Measurements from ENCODE around the gene CFHR4.
"Not testable (repeated sequence)": the region's sequence is repeated elsewhere in the genome, so short reads cannot be mapped to it uniquely, and the experiment has no call there.

CFHR4 gene

GRCh38 chr1:196887515-196888239, at the start of gene CFHR4:
TSS of gene CFHR4 (plus strand) at chr1:196888052. CDS start at chr1:196888151, 99 bp downstream.
- POLR2A ChIA-PET (ENCODE audit: low non-redundant PET): no interaction called here
- TF ChIP-seq CTCF (conservative IDR thresholded peaks at IDR 0.05; ENCODE audit: low read depth): no peak

GRCh38 chr1:196849613-196850492, 38.0 kb upstream of the CFHR4 start:
- H3K27ac ChIP-seq; DNase-seq (ENCODE audit: low spot score); CTCF ChIA-PET; POLR2A ChIA-PET (ENCODE audit: low non-redundant PET): not testable (repeated sequence)

More at GRCh38 chr1:196887515-196888239, at the start of gene CFHR4:
- CTCF ChIA-PET: interaction anchor here (0.6 kb wide), 1 partner anchor 1141 kb away, joined by 3 read pairs; no protein-coding TSS in a partner anchor
- no peak for DNase-seq (ENCODE audit: low spot score)
- H3K27ac ChIP-seq: no peak within 1 kb of the TSS

- H3K27ac ChIP-seq: no peak overlapping the region
- ChIA-PET POLR2A (ENCODE audit: low non-redundant PET) (no interaction called here), CTCF (no interaction called here)
- no peak for TF ChIP-seq CTCF (conservative IDR thresholded peaks at IDR 0.05; ENCODE audit: low read depth)
- DNase-seq (ENCODE audit: low spot score): no peak
These were observed 31.8 kb upstream of the CFHR4 start for GRCh38 chr1:196856053-196856452.

GRCh38 chr1:196857188-196857587, 30.7 kb upstream of the CFHR4 start:
- ChIA-PET POLR2A (ENCODE audit: low non-redundant PET) (no interaction called here), CTCF (interaction anchor here (0.5 to 0.7 kb wide), 2 partner anchors 217 to 1309 kb away, joined by 5 to 6 read pairs; no protein-coding TSS in a partner anchor)
- TF ChIP-seq CTCF (conservative IDR thresholded peaks at IDR 0.05; ENCODE audit: low read depth): no peak
- DNase-seq (ENCODE audit: low spot score): no peak
- no peak overlapping the region for H3K27ac ChIP-seq

- CTCF ChIA-PET: interaction anchor here (0.6 kb wide), 1 partner anchor 452 kb away, joined by 3 read pairs; no protein-coding TSS in a partner anchor
- DNase-seq (ENCODE audit: low spot score): no peak
- no peak for TF ChIP-seq CTCF (conservative IDR thresholded peaks at IDR 0.05; ENCODE audit: low read depth)
- no peak overlapping the region for H3K27ac ChIP-seq
- POLR2A ChIA-PET (ENCODE audit: low non-redundant PET): no interaction called here
These were observed 29.0 kb upstream of the CFHR4 start for GRCh38 chr1:196858811-196859210.

- TF ChIP-seq CTCF (conservative IDR thresholded peaks at IDR 0.05; ENCODE audit: low read depth): no peak
- DNase-seq (ENCODE audit: low spot score): no peak
- H3K27ac ChIP-seq: no peak overlapping the region
- CTCF ChIA-PET: no interaction called here
- POLR2A ChIA-PET (ENCODE audit: low non-redundant PET): no interaction called here
These were observed 27.4 kb upstream of the CFHR4 start for GRCh38 chr1:196860323-196860884.

Measured in RWPE1 (cell line).